Tibial nerve (tissue), 4 donors: ENCODE measurements around the gene RELL1. TPM values are rescaled to one million over a fixed set of nuclear protein-coding genes. Genes with fewer than 3 reads are reported as not detected.
A peak's percentile ranks its signal among the peaks of the same experiment; 100 is the strongest.

Experiments
- DNase-seq, 2 donors: peaks; one replicate each; pipeline ENCODE4 v3.0.0-alpha.2; 2019; ENCODE audit warnings: low spot score in 2 of 2
- H3K27ac ChIP-seq, 4 donors: fragments of 200-600 bp; sonication (generic) in 3 of 4; one replicate each; pipeline ENCODE4 v1.5.1; 2017 to 2019; ENCODE audit warnings: mild to moderate bottlenecking in 1 of 4
- H3K27me3 ChIP-seq, 2 donors: fragments of 200-600 bp; sonication (generic) in 1 of 2; one replicate each; pipeline versions ENCODE4 v1.5.1 to v1.6.0; 2017 to 2019
- H3K36me3 ChIP-seq, 3 donors: fragments of 200-600 bp; sonication (generic); one replicate each; pipeline ENCODE4 v1.5.1; 2018 to 2019
- H3K4me1 ChIP-seq, 4 donors: fragments of 200-600 bp; sonication (generic) in 3 of 4; one replicate each; pipeline ENCODE4 v1.5.1; 2017 to 2019
- H3K4me3 ChIP-seq, 4 donors: fragments of 200-600 bp; sonication (generic) in 3 of 4; one replicate each; pipeline ENCODE4 v1.5.1; 2017 to 2019; ENCODE audit warnings: mild to moderate bottlenecking in 1 of 4, moderate library complexity in 1 of 4
- H3K9me3 ChIP-seq, 4 donors: fragments of 200-600 bp; sonication (generic) in 3 of 4; one replicate each; pipeline ENCODE4 v1.5.1; 2017 to 2019
- CTCF ChIP-seq, 5 experiments: fragments of 200-600 bp in 3 of 5; fragments of 450-650 bp in 2 of 5; sonication (generic) in 3 of 5; IDR thresholded peaks; one replicate each; pipeline ENCODE4 v1.5.1; 2016 to 2019; ENCODE audit warnings: antibody characterized with exemption in 5 of 5, mild to moderate bottlenecking in 3 of 5, moderate library complexity in 2 of 5
- EP300 ChIP-seq, 2 donors: sonication (generic); formaldehyde crosslinking; IDR thresholded peaks; one replicate each; pipeline ENCODE4 v1.6.1; 2017; ENCODE audit warnings: antibody characterized with exemption in 2 of 2, mild to moderate bottlenecking in 1 of 2
- POLR2A ChIP-seq, 2 donors: fragments of 450-650 bp; IDR thresholded peaks; one replicate each; pipeline ENCODE4 v1.6.1; 2017; ENCODE audit warnings: antibody characterized with exemption in 2 of 2, mild to moderate bottlenecking in 2 of 2, moderate library complexity in 2 of 2
- WGBS, 2 donors: methylation state at CpG; one replicate each; pipeline ENCODE4 v1.1.5; 2018; 5-methylcytosine and 5-hydroxymethylcytosine counted together
- total RNA-seq, 4 donors: library from RNA; depleted of rRNA; stranded (reverse); fragments of >200 nt; gene quantifications; one replicate each; pipeline ENCODE4 v1.1.0, GENCODE V29; 2016

Gene RELL1
- total RNA-seq, 4 donors from 2014 or later, result 43.8 to 78.0 (median 61.2) TPM

DNA sequence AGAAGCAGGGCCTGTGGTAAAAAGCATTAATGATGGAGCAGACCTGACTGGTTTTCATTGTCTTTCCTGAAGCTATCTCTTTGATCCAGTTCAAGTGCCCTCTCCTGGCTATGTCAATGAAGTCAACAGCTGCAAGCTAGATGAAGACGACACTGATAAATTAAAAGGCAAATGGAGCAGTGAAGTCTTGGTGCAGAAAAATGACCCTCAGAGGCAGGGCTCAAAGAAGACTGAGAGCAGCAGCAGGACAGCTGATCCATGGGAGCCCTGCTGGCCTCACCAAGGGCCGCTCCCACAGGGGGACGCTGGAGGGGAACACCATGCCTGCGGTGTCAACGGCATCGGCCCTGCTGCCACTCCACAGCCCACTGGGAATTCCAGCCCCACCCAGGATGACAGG is 96.2 kb downstream of the RELL1 start:
- Histone ChIP-seq H3K27ac (no peak overlapping the region), H3K4me3 (no peak overlapping the region), H3K9me3 (no peaks in the 10 kb centered on the region), H3K27me3 (no peaks in the 10 kb centered on the region), H3K4me1 (no peaks in the 10 kb centered on the region), H3K36me3 (peaks cover 0 to 12% (median 0%) of the 10 kb centered on the region in 3 donors)
- no peak for DNase-seq
- 89 to 92% methylated on average over 6 of the region's 6 CpGs for WGBS, 2 donors
- TF ChIP-seq CTCF (IDR thresholded peaks at IDR 0.05), result no peak
- TF ChIP-seq EP300 (IDR thresholded peaks at IDR 0.05), result no peak
- TF ChIP-seq POLR2A (IDR thresholded peaks at IDR 0.05), result no peak

- 80 to 89% methylated on average over 9 of the region's 9 CpGs for WGBS, 2 donors
- H3K9me3 ChIP-seq, result no peaks in the 10 kb centered on the region
- peaks cover 0 to 12% (median 0%) of the 10 kb centered on the region in 3 donors for H3K36me3 ChIP-seq
- H3K4me3 ChIP-seq, result no peak overlapping the region
- H3K27me3 ChIP-seq, result no peaks in the 10 kb centered on the region
- no peaks in the 10 kb centered on the region for H3K4me1 ChIP-seq
- TF ChIP-seq POLR2A (IDR thresholded peaks at IDR 0.05), result no peak
- TF ChIP-seq CTCF (IDR thresholded peaks at IDR 0.05), result no peak
- TF ChIP-seq EP300 (IDR thresholded peaks at IDR 0.05), result no peak
- H3K27ac ChIP-seq, result no peak overlapping the region
- no peak for DNase-seq
These were observed 98.0 kb downstream of the RELL1 start for GRCh38 chr4:37588150-37588549.

- WGBS, 2 donors, result 45 to 70% methylated on average over 6 of the region's 6 CpGs
- peaks cover 0 to 11% (median 0%) of the 10 kb centered on the region in 4 donors for H3K9me3 ChIP-seq
- H3K27me3 ChIP-seq, result no peaks in the 10 kb centered on the region
- no peak overlapping the region for H3K4me3 ChIP-seq
- H3K27ac ChIP-seq, result no peak overlapping the region
- no peak for DNase-seq
- H3K36me3 ChIP-seq, result peaks cover 0 to 12% (median 0%) of the 10 kb centered on the region in 3 donors
- no peaks in the 10 kb centered on the region for H3K4me1 ChIP-seq
- TF ChIP-seq EP300 (IDR thresholded peaks at IDR 0.05), result no peak
- TF ChIP-seq POLR2A (IDR thresholded peaks at IDR 0.05), result no peak
- no peak for TF ChIP-seq CTCF (IDR thresholded peaks at IDR 0.05)
These were observed 100.0 kb downstream of the RELL1 start for GRCh38 chr4:37586194-37586593.

DNA sequence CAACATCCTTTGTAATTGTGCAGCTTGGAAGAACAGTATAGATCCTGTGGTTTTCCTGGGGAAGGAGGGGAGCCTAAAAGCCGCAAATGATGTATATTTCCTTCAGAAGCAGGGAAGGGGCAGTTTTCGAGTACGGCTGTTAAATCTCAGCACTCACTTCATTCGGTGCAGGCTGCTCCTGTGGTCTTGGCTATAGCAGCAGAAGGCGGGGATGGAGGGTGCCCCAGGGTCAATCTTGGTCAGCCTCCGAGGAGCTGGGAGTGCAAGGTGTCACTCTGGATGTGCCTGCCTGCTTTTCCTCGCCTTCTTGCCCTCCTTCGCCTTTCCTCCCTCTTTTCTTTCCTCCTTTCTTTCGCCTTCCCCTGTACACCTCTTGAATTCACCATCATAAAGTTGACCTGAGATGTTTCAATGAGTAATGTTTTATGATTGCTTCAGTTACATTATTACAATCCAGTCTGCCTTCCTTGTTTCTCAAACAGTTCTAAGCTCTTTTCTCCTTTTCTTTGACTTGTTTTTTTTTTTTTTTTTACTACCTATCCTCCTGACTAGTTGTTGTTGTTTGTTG is 101.6 kb downstream of the RELL1 start:
- no peaks in the 10 kb centered on the region for H3K27me3 ChIP-seq
- peaks cover 0 to 24% (median 0%) of the 10 kb centered on the region in 4 donors for H3K9me3 ChIP-seq
- no peaks in the 10 kb centered on the region for H3K4me1 ChIP-seq
- H3K4me3 ChIP-seq, result peak overlapping the region in 1 of 4 donors; percentile 3
- H3K36me3 ChIP-seq, result no peaks in the 10 kb centered on the region
- peak overlapping the region in 1 of 4 donors; percentile 56 for H3K27ac ChIP-seq
- TF ChIP-seq POLR2A (IDR thresholded peaks at IDR 0.05) (no peak), CTCF (IDR thresholded peaks at IDR 0.05) (no peak), EP300 (IDR thresholded peaks at IDR 0.05) (no peak)
- DNase-seq, result no peak
- 59 to 69% methylated on average over 9 of the region's 9 CpGs for WGBS, 2 donors

GRCh38 chr4:37584071-37584470 is 102.1 kb downstream of the RELL1 start:
- no peaks in the 10 kb centered on the region for H3K36me3 ChIP-seq
- no peaks in the 10 kb centered on the region for H3K27me3 ChIP-seq
- H3K9me3 ChIP-seq, result peaks cover 0 to 30% (median 0%) of the 10 kb centered on the region in 4 donors
- no peak for DNase-seq
- H3K4me1 ChIP-seq, result no peaks in the 10 kb centered on the region
- 84 to 86% methylated on average over 8 of the region's 8 CpGs for WGBS, 2 donors
- peak overlapping the region in 1 of 4 donors; percentile 56 for H3K27ac ChIP-seq
- TF ChIP-seq EP300 (IDR thresholded peaks at IDR 0.05), result no peak
- TF ChIP-seq CTCF (IDR thresholded peaks at IDR 0.05), result no peak
- TF ChIP-seq POLR2A (IDR thresholded peaks at IDR 0.05), result no peak
- H3K4me3 ChIP-seq, result peak overlapping the region in 1 of 4 donors; percentile 3
